ENCODE results near the gene TENM3.

Gene TENM3

DNA sequence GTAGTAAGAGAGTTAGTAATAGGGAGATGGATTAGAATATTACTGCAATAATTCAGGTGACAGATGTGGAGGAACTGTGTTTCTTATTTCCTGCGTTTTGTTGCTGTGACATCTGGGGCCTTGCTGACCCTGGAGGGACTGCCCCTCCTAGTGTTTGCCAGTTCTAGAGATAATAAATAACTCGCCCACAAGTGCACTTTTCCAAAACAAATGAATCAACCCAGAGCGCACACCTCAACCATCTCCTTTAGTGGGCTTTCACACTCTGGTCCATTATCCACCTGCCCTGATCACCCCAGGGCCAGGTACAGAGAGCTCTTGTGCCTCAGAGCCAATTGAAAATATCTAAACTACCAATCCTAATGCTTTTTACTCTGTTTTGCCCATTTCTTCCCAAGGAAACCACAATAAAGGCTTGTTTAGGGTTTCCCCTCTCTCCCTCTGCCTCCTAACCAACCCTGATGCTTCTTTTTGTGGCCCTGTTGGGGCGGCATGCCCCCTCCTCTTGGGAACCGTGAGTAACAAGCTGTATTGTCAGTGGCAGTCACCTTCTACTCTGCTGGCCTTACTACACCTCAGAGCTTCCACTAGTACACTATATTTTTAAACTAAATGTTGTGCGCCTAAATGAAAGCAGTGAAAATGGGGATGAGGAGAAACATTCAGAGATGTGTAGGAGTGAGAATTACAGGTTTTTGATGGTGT lies 270.5 kb downstream of the TENM3 start:
- no peak for DNase-seq (ENCODE audit: low read depth)

DNA sequence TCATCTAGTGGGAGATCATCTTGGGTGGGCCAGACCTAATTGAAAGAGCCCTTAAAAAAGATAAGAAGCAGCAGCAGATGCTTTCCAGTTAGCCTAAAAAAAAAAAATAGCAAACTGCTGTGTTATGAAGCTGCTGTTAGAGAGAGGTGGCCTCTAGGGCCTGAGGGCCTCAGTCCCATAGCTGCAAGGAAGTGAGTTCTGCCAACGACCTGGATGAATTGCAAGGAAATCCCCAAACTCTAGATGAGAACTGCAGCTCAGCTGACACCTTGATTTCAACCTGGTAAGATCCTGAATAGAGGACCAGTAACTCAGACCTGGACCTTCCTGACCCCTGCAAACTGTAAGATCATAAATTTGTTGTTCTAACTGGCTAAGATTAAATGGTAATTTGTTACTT lies 275.2 kb downstream of the TENM3 start:
- DNase-seq (ENCODE audit: low read depth), result no peak

DNA sequence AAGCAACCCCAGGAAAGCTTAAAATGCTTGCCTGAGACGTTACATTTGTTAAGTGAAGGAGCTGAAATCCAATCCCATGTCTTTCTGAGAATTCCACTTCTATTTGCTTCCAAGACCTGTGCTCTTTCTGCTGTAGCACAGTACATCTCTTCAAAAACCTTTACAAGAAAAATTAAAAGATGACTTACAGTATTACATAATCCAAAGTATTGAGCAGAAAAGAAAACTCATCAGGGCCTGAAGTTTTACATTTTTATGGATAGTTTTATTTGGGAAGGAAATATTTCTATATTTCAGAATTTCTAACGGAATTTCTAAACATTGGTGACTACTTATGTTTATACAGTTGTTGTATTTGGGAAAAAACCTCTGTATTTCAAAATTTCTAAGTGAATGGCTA lies 276.3 kb downstream of the TENM3 start:
- no peak for DNase-seq (ENCODE audit: low read depth)

GRCh38 chr4:182521011-182521410 lies 277.8 kb downstream of the TENM3 start:
- DNase-seq (ENCODE audit: low read depth), result no peak

- DNase-seq (ENCODE audit: low read depth), result no peak
These were observed 285.6 kb downstream of the TENM3 start for GRCh38 chr4:182528819-182529218.

GRCh38 chr4:182530451-182530850 lies 287.2 kb downstream of the TENM3 start:
- no peak for DNase-seq (ENCODE audit: low read depth)

GRCh38 chr4:182531555-182532162 lies 288.5 kb downstream of the TENM3 start:
- DNase-seq (ENCODE audit: low read depth), result peak; percentile 32

DNA sequence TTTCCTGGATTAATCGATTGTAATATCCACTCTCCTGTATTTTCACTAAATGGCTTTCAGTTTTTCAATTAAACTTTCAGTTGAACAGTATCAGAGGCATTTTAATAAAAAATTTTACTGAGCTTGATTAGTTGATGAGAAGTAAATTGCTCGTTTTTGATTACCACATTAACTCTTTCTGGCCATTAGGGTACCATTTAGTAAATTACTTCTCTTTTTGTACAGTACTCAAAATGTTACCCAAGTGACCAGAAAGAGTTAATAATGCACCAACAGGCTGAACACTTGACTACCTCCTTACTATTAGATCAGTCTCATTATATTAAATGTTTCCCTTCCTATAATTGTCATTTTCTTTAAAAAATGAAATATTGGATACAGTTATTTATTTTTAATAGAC lies 289.2 kb downstream of the TENM3 start:
- no peak for DNase-seq (ENCODE audit: low read depth)

- DNase-seq (ENCODE audit: low read depth), result no peak
These were observed 290.8 kb downstream of the TENM3 start for GRCh38 chr4:182533964-182534363.

DNA sequence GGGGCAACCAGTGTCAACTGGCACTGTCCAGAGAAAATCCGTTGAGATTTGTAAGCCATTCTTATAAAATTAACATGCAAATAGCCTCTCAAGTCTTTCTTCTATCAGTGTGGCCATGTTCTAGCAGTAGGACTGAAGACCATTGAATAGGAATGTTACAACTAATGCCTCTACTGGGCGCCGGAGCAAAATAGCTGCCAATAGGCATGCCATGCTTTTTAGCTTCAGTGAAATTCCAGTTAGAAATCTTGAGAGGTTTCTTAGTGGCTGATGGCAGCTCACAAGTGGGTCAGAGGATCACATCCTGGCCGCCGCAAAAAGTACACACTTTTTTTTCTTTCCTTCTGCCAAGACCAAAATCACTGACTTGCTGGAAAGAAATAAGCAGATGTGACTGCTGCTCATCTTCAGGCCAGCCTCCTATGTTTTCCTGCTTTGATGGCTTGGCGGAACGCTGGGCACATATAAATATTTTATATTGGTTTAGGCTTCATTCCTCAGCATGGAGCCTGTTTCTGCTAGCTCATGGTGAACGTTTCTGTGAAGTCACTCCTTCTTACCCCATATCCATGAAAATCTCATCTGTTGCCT lies 293.1 kb downstream of the TENM3 start:
- DNase-seq (ENCODE audit: low read depth), result no peak

GRCh38 chr4:182537031-182537795 lies 294.0 kb downstream of the TENM3 start:
- DNase-seq (ENCODE audit: low read depth), result no peak

- no peak for DNase-seq (ENCODE audit: low read depth)
These were observed 294.8 kb downstream of the TENM3 start for GRCh38 chr4:182538031-182538430.

GRCh38 chr4:182540496-182540895 lies 297.3 kb downstream of the TENM3 start:
- DNase-seq (ENCODE audit: low read depth), result no peak

- no peak for DNase-seq (ENCODE audit: low read depth)
These were observed 304.2 kb downstream of the TENM3 start for GRCh38 chr4:182547435-182547834.

- peak; percentile 53 for DNase-seq (ENCODE audit: low read depth)
These were observed 305.0 kb downstream of the TENM3 start for GRCh38 chr4:182548156-182548555.

- no peak for DNase-seq (ENCODE audit: low read depth)
These were observed 306.2 kb downstream of the TENM3 start for GRCh38 chr4:182549356-182549755.

GRCh38 chr4:182552948-182553347 lies 309.7 kb downstream of the TENM3 start:
- DNase-seq (ENCODE audit: low read depth), result no peak

GRCh38 chr4:182553653-182554052 lies 310.5 kb downstream of the TENM3 start:
- DNase-seq (ENCODE audit: low read depth), result no peak

GRCh38 chr4:182554736-182555135 lies 311.5 kb downstream of the TENM3 start:
- no peak for DNase-seq (ENCODE audit: low read depth)

- DNase-seq (ENCODE audit: low read depth), result peak; percentile 87
These were observed 312.8 kb downstream of the TENM3 start for GRCh38 chr4:182555997-182556418.

- peak; percentile 31 for DNase-seq (ENCODE audit: low read depth)
These were observed 313.4 kb downstream of the TENM3 start for GRCh38 chr4:182556580-182556979.

DNA sequence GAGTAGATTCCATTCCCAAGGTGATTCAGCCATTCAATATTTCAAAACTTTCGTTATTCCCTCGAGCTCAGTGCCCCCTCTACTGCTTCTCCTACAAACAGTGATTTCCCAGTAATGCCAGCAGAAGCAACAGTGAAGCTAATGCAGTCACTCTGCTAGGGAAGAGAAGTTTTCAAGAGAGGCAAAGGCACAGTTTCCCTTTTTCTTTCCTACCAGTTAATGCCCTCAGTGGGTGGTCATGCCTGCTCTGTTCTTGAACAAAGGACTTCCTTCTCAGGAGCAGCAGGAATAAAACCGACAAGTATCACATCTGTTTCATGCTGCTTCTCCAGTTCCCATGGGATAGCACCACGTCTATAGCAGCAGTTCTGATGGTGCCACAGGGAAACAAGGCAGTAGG lies 317.2 kb downstream of the TENM3 start:
- DNase-seq (ENCODE audit: low read depth), result no peak

DNA sequence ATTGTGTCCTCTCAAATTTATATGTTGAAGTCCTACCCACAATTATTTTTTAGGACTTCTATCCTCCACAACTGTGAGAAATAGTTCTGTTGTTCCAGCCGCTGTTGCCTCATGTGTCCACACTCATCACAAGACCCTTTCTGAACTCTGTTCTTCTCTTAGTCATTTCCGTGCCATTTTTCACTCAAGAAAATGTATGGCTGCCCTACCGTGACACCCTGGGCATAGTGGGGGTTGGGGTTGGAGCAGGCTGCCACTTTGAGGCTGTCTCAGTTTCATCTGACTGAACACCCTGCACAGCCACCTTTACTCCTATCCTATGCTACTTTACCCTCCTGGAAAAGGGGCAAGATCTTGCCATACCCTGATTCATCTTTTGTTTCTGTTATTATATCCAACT lies 319.1 kb downstream of the TENM3 start:
- DNase-seq (ENCODE audit: low read depth), result no peak

All from fibroblast of gingiva (primary cell).